Liver (tissue), 9 donors: Measurements from ENCODE around the gene NLRP13. TPM values are rescaled to one million over a fixed set of nuclear protein-coding genes. Genes with fewer than 3 reads are reported as not detected.

Experiments used
- DNase-seq: peaks from one replicate; pipeline ENCODE4 v3.0.0-alpha.2; 2017; ENCODE audit warnings: low spot score
- H3K27ac ChIP-seq, 2 donors: one replicate each; pipeline ENCODE4 v1.7.0; 2013; ENCODE audit warnings: inconsistent platforms in 2 of 2, low read length in 2 of 2, control low read depth in 1 of 2, low read depth in 1 of 2, mild to moderate bottlenecking in 1 of 2
- H3K27me3 ChIP-seq, 4 donors: one replicate each; pipeline versions ENCODE4 v1.6.1 to v1.7.0; 2013; ENCODE audit warnings: low read length in 3 of 4, inconsistent platforms in 1 of 4, mild to moderate bottlenecking in 1 of 4, moderate library complexity in 1 of 4; ENCODE audit not compliant: control insufficient read depth in 4 of 4, insufficient read depth in 4 of 4
- H3K36me3 ChIP-seq, 4 donors: one replicate each; pipeline versions ENCODE4 v1.6.1 to v1.7.0; 2013; ENCODE audit warnings: low read length in 3 of 4, mild to moderate bottlenecking in 3 of 4, low read depth in 1 of 4, moderate library complexity in 1 of 4; ENCODE audit not compliant: control insufficient read depth in 4 of 4, insufficient read depth in 3 of 4
- H3K4me1 ChIP-seq, 4 donors: one replicate each; pipeline versions ENCODE4 v1.6.1 to v1.7.0; 2013; ENCODE audit warnings: low read length in 3 of 4, mild to moderate bottlenecking in 3 of 4, moderate library complexity in 1 of 4; ENCODE audit not compliant: control insufficient read depth in 4 of 4, insufficient read depth in 4 of 4
- H3K4me3 ChIP-seq, 3 donors: one replicate each; pipeline versions ENCODE4 v1.6.1 to v1.7.0; 2013; ENCODE audit warnings: low read length in 3 of 3, control low read depth in 1 of 3, low read depth in 1 of 3, mild to moderate bottlenecking in 1 of 3
- H3K9ac ChIP-seq, 2 donors: one replicate each; pipeline ENCODE4 v1.7.0; 2013; ENCODE audit warnings: low read length in 2 of 2, mild to moderate bottlenecking in 2 of 2, moderate library complexity in 2 of 2, control low read depth in 1 of 2, low read depth in 1 of 2
- H3K9me3 ChIP-seq, 4 donors: one replicate each; pipeline versions ENCODE4 v1.6.1 to v1.7.0; 2013; ENCODE audit warnings: low read length in 3 of 4; ENCODE audit not compliant: control insufficient read depth in 4 of 4
- ATF3 ChIP-seq: IDR thresholded peaks from 2 replicates; pipeline ENCODE4 v1.6.1; 2016; ENCODE audit warnings: antibody characterized with exemption
- EGR1 ChIP-seq, 2 donors: IDR thresholded peaks; 2 replicates each; pipeline ENCODE4 v1.6.1; 2016 to 2018; ENCODE audit warnings: antibody characterized with exemption in 2 of 2, low read depth in 2 of 2
- FOXA2 ChIP-seq: IDR thresholded peaks from 2 replicates; pipeline ENCODE4 v1.6.1; 2016; ENCODE audit warnings: antibody characterized with exemption
- GABPA ChIP-seq, 2 donors: IDR thresholded peaks in 1 of 2; conservative IDR thresholded peaks in 1 of 2; 2 replicates each; pipeline ENCODE4 v1.6.1; 2016; ENCODE audit warnings: antibody characterized with exemption in 2 of 2, mild to moderate bottlenecking in 1 of 2, moderate library complexity in 1 of 2
- HNF4A ChIP-seq, 2 donors: conservative IDR thresholded peaks; 2 replicates each; pipeline ENCODE4 v1.6.1; 2016; ENCODE audit warnings: antibody characterized with exemption in 2 of 2, mild to moderate bottlenecking in 2 of 2
- HNF4G ChIP-seq: IDR thresholded peaks from 2 replicates; pipeline ENCODE4 v1.6.1; 2016; ENCODE audit warnings: antibody characterized with exemption
- JUND ChIP-seq, 2 donors: IDR thresholded peaks; 2 replicates each; pipeline ENCODE4 v1.6.1; 2016; ENCODE audit warnings: antibody characterized with exemption in 2 of 2
- NR2F2 ChIP-seq: IDR thresholded peaks from 2 replicates; pipeline ENCODE4 v1.6.1; 2016; ENCODE audit warnings: antibody characterized with exemption
- YY1 ChIP-seq: IDR thresholded peaks from 2 replicates; pipeline ENCODE4 v1.6.1; 2016; ENCODE audit warnings: antibody characterized with exemption, mild to moderate bottlenecking
- ZBTB33 ChIP-seq: IDR thresholded peaks from 2 replicates; pipeline ENCODE4 v1.6.1; 2016; ENCODE audit warnings: antibody characterized with exemption
- WGBS: extraction: QIAGEN DNeasy Blood & Tissue Kit; methylation state at CpG from one replicate; pipeline ENCODE4 v1.1.7; 2013; 5-methylcytosine and 5-hydroxymethylcytosine counted together
- polyA plus RNA-seq, 2 donors: library from polyadenylated mRNA; stranded (reverse) in 1 of 2; unstranded in 1 of 2; fragments of 200-250 nt in 1 of 2; fragments of >200 nt in 1 of 2; fragmentation: Nextera tagmentation in 1 of 2; extraction: Ambion mirVana in 1 of 2; gene quantifications; one replicate each; pipeline versions ENCODE4 v1.2.1 to v1.2.3, GENCODE V29; 2013 to 2015
- total RNA-seq, 2 donors: library from RNA; depleted of rRNA; stranded (reverse); fragments of >200 nt; gene quantifications; one replicate each; pipeline ENCODE4 v1.2.3, GENCODE V29; 2014
- TF ChIP-seq, protein P1 (sequence below): IDR thresholded peaks from 2 replicates; pipeline ENCODE4 v1.6.1; 2016; ENCODE audit warnings: antibody characterized with exemption
- donor health status: healthy.
- donor health status: healthy.
- donor health status: healthy.
- donor health status: healthy.
- donor health status: healthy.

Gene NLRP13
- total and polyA plus RNA-seq, 4 donors = not detected

- Histone ChIP-seq H3K27ac (no peak overlapping the region), H3K36me3 (no peaks in the 10 kb centered on the region), H3K9me3 (peaks cover 0 to 7% (median 6%) of the 10 kb centered on the region in 4 donors), H3K9ac (no peak overlapping the region), H3K4me3 (no peak overlapping the region), H3K4me1 (no peaks in the 10 kb centered on the region), H3K27me3 (peaks cover 0 to 3% (median under 1%) of the 10 kb centered on the region in 4 donors)
- TF ChIP-seq ATF3 (no peak), ZBTB33 (no peak), HNF4A (conservative IDR thresholded peaks at IDR 0.05) (no peak), JUND (IDR thresholded peaks at IDR 0.05) (no peak), HNF4G (no peak), YY1 (no peak), EGR1 (IDR thresholded peaks at IDR 0.05; ENCODE audit: low read depth in 2 of 2) (no peak)
- TF ChIP-seq, protein P1, sequence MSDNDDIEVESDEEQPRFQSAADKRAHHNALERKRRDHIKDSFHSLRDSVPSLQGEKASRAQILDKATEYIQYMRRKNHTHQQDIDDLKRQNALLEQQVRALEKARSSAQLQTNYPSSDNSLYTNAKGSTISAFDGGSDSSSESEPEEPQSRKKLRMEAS = no peak
- DNase-seq = no peak
- 91% methylated on average over 7 of the region's 7 CpGs for WGBS
Measured at GRCh38 chr19:55867101-55867500, 65.0 kb downstream of the NLRP13 start.

DNA sequence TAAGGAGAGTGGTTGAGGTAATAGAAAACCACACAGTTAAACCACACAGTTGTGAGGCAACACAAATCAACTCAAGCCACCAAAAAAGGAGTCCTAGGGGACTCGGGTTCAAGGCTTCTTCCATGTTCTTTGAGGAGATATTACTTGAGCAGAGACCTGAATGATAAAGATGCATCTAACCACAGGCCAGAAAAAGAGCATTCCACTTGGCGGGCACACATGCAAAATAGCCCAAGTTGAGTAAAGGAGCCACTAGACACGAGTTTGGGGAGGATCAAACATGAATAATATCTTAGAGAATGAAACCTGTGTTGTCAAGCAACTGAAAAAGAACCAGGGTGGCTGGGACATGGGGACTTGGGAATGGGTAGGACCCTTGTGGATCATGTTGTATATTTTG lies 65.6 kb downstream of the NLRP13 start:
- no peaks in the 10 kb centered on the region for H3K36me3 ChIP-seq
- TF ChIP-seq YY1 = no peak
- TF ChIP-seq JUND (IDR thresholded peaks at IDR 0.05) = no peak
- no peak for TF ChIP-seq GABPA (IDR thresholded peaks at IDR 0.05 in 1 of 2, conservative IDR thresholded peaks at IDR 0.05 in 1 of 2)
- 56% methylated on average over 3 of the region's 3 CpGs for WGBS

GRCh38 chr19:55858969-55859368 lies 73.2 kb downstream of the NLRP13 start:
- Histone ChIP-seq H3K9ac (no peak overlapping the region), H3K4me3 (no peak overlapping the region), H3K4me1 (no peaks in the 10 kb centered on the region), H3K36me3 (no peaks in the 10 kb centered on the region), H3K27ac (no peak overlapping the region), H3K9me3 (peaks cover 0 to 5% (median 1%) of the 10 kb centered on the region in 4 donors), H3K27me3 (peaks cover 0 to 3% (median 0%) of the 10 kb centered on the region in 4 donors)
- DNase-seq = no peak
- no peak for TF ChIP-seq YY1
- TF ChIP-seq ATF3 = no peak
- no peak for TF ChIP-seq FOXA2
- TF ChIP-seq HNF4G = no peak
- no peak for TF ChIP-seq GABPA (IDR thresholded peaks at IDR 0.05 in 1 of 2, conservative IDR thresholded peaks at IDR 0.05 in 1 of 2)
- TF ChIP-seq JUND (IDR thresholded peaks at IDR 0.05) = no peak
- TF ChIP-seq NR2F2 = no peak
- WGBS = 59% methylated on average over 5 of the region's 5 CpGs

More for the DNA sequence above, 65.6 kb downstream of the NLRP13 start:
- Histone ChIP-seq H3K9ac (no peak overlapping the region), H3K27ac (no peak overlapping the region), H3K4me1 (no peaks in the 10 kb centered on the region), H3K4me3 (no peak overlapping the region), H3K9me3 (peaks cover 0 to 7% (median 6%) of the 10 kb centered on the region in 4 donors), H3K27me3 (peaks cover 0 to 3% (median under 1%) of the 10 kb centered on the region in 4 donors)
- no peak for DNase-seq
